ENCODE data around the gene EXOSC2.

DNA sequence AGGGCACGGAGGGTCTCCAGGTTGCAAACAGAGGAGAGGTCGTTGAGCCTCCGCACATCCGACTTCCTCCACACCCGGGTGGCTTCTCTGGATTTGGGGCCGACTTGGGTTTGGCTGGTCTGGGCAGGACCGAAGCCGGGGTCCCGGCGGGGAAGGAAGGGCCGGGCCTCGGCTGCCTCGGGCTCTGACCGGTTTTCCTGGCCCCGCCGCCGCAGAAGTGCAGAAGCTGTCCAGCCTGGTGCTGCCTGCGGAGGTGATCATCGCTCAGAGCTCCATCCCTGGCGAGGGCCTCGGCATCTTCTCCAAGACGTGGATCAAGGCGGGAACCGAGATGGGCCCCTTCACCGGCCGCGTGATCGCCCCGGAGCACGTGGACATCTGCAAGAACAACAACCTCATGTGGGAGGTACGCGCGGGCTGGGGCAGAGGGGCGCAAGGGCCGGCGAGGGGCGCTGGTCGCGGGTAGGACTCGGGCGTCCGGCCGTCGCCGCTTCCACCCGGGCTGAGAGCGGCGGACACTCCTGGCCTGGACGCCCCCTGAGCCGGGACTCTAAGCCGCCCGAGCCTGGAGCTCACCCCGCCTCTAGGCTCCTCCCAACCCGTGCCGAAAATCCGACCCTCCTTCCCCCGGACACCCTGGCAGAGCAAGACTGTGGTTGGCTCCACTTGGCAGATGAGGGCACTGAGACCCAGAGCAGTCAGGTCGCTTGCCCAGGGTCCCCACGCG lies 27.0 kb upstream of the EXOSC2 start:
- TF ChIP-seq, protein P1, sequence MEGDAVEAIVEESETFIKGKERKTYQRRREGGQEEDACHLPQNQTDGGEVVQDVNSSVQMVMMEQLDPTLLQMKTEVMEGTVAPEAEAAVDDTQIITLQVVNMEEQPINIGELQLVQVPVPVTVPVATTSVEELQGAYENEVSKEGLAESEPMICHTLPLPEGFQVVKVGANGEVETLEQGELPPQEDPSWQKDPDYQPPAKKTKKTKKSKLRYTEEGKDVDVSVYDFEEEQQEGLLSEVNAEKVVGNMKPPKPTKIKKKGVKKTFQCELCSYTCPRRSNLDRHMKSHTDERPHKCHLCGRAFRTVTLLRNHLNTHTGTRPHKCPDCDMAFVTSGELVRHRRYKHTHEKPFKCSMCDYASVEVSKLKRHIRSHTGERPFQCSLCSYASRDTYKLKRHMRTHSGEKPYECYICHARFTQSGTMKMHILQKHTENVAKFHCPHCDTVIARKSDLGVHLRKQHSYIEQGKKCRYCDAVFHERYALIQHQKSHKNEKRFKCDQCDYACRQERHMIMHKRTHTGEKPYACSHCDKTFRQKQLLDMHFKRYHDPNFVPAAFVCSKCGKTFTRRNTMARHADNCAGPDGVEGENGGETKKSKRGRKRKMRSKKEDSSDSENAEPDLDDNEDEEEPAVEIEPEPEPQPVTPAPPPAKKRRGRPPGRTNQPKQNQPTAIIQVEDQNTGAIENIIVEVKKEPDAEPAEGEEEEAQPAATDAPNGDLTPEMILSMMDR (IDR thresholded peaks at IDR 0.05), result no peak
- no peak for TF ChIP-seq POLR2A (IDR thresholded peaks at IDR 0.05)

All from testis (tissue), 2 donors.